Measurements from ENCODE around the gene MGAT5.

MGAT5 gene

DNA sequence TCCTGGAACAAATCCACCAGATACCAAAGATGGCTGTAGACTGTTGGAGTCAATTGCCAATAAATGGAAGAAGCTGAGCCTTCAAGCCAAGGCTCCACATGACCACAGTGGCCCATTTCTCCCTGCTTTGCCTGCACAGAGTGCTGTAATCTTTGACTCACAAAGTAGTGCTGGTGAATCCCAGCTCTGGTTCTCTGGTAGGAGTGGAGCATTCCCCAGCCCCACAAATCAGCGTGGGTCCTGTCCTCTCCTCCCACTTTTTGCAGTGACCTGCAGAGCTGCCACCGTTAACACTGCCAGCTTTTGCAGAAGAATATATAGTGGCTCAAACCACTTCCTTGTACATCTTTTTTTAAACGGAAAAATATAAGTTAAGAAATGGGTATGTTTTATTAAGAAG lies 93.9 kb downstream of the MGAT5 start:
- TF ChIP-seq RAD21 (IDR thresholded peaks at IDR 0.05; ENCODE audit: low read depth), result no peak
- TF ChIP-seq TCF12 (IDR thresholded peaks at IDR 0.05; ENCODE audit: low read depth), result no peak
- no peak for TF ChIP-seq EGR1 (IDR thresholded peaks at IDR 0.05)
- no peak for TF ChIP-seq YY1 (IDR thresholded peaks at IDR 0.05; ENCODE audit: low read depth)
- TF ChIP-seq, protein P1, sequence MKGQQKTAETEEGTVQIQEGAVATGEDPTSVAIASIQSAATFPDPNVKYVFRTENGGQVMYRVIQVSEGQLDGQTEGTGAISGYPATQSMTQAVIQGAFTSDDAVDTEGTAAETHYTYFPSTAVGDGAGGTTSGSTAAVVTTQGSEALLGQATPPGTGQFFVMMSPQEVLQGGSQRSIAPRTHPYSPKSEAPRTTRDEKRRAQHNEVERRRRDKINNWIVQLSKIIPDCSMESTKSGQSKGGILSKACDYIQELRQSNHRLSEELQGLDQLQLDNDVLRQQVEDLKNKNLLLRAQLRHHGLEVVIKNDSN (IDR thresholded peaks at IDR 0.05), result no peak
- no peak for TF ChIP-seq NFIC (IDR thresholded peaks at IDR 0.05)

DNA sequence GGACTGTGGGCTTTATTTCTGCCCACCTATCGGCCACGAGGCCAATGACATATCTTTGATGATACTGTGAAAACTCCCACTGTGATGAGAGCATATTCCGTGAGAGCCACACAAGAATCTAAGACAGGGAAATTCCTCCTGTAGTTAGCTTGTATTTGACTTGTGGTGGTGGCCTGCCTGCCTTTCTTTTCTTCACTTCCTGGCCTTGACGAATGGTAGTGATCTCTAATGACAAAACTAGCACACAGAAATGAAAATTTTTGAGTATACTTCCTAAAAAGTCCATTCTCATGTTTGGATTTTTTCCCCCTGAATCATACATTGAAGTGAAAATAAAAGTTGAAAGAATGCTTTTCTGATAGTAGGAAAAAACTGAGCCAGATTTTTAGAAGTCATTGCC lies 94.4 kb downstream of the MGAT5 start:
- no peak for TF ChIP-seq CREB1 (IDR thresholded peaks at IDR 0.05; ENCODE audit: low read depth)
- TF ChIP-seq, protein P2, sequence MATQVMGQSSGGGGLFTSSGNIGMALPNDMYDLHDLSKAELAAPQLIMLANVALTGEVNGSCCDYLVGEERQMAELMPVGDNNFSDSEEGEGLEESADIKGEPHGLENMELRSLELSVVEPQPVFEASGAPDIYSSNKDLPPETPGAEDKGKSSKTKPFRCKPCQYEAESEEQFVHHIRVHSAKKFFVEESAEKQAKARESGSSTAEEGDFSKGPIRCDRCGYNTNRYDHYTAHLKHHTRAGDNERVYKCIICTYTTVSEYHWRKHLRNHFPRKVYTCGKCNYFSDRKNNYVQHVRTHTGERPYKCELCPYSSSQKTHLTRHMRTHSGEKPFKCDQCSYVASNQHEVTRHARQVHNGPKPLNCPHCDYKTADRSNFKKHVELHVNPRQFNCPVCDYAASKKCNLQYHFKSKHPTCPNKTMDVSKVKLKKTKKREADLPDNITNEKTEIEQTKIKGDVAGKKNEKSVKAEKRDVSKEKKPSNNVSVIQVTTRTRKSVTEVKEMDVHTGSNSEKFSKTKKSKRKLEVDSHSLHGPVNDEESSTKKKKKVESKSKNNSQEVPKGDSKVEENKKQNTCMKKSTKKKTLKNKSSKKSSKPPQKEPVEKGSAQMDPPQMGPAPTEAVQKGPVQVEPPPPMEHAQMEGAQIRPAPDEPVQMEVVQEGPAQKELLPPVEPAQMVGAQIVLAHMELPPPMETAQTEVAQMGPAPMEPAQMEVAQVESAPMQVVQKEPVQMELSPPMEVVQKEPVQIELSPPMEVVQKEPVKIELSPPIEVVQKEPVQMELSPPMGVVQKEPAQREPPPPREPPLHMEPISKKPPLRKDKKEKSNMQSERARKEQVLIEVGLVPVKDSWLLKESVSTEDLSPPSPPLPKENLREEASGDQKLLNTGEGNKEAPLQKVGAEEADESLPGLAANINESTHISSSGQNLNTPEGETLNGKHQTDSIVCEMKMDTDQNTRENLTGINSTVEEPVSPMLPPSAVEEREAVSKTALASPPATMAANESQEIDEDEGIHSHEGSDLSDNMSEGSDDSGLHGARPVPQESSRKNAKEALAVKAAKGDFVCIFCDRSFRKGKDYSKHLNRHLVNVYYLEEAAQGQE (IDR thresholded peaks at IDR 0.05; ENCODE audit: low read depth), result no peak
- TF ChIP-seq, protein P3, sequence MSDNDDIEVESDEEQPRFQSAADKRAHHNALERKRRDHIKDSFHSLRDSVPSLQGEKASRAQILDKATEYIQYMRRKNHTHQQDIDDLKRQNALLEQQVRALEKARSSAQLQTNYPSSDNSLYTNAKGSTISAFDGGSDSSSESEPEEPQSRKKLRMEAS (IDR thresholded peaks at IDR 0.05), result no peak
- no peak for TF ChIP-seq TCF12 (IDR thresholded peaks at IDR 0.05; ENCODE audit: low read depth)
- TF ChIP-seq, protein P1 (IDR thresholded peaks at IDR 0.05), result no peak
- no peak for TF ChIP-seq EGR1 (IDR thresholded peaks at IDR 0.05)
- no peak for TF ChIP-seq CEBPB (IDR thresholded peaks at IDR 0.05)
- no peak for TF ChIP-seq RAD21 (IDR thresholded peaks at IDR 0.05; ENCODE audit: low read depth)
- no peak for TF ChIP-seq TEAD4 (IDR thresholded peaks at IDR 0.05)

DNA sequence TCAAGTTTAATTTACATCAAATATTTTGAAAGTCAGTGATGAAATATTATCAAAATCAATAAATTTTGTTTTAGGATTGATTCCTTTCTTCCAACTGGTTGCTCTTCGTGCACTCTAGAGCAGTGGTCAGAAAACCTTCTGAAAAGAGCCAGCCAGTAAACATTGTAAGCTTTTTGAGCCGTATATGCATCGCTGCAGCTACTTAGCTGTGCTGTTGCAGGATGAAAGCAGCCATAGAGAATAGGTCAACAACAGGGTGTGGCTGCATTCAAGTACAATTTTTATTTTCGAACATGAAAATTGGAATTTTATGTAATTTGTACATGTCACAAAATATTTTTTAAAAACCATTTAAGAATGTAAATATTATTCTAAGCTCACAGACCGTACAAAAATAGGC lies 94.9 kb downstream of the MGAT5 start:
- TF ChIP-seq FOXM1 (IDR thresholded peaks at IDR 0.05; ENCODE audit: borderline replicate concordance, low read depth), result no peak
- no peak for TF ChIP-seq ZBTB7A (IDR thresholded peaks at IDR 0.05; ENCODE audit: low read depth)
- no peak for TF ChIP-seq RAD21 (IDR thresholded peaks at IDR 0.05; ENCODE audit: low read depth)
- no peak for TF ChIP-seq TEAD4 (IDR thresholded peaks at IDR 0.05)
- TF ChIP-seq YY1 (IDR thresholded peaks at IDR 0.05; ENCODE audit: low read depth), result no peak
- TF ChIP-seq, protein P1 (IDR thresholded peaks at IDR 0.05), result no peak
- TF ChIP-seq, protein P3 (IDR thresholded peaks at IDR 0.05), result no peak
- no peak for TF ChIP-seq CEBPB (IDR thresholded peaks at IDR 0.05)
- no peak for TF ChIP-seq NFIC (IDR thresholded peaks at IDR 0.05)
- no peak for TF ChIP-seq EP300 (IDR thresholded peaks at IDR 0.05; ENCODE audit: borderline replicate concordance)
- no peak for TF ChIP-seq EGR1 (IDR thresholded peaks at IDR 0.05)
- no peak for TF ChIP-seq TCF12 (IDR thresholded peaks at IDR 0.05; ENCODE audit: low read depth)

DNA sequence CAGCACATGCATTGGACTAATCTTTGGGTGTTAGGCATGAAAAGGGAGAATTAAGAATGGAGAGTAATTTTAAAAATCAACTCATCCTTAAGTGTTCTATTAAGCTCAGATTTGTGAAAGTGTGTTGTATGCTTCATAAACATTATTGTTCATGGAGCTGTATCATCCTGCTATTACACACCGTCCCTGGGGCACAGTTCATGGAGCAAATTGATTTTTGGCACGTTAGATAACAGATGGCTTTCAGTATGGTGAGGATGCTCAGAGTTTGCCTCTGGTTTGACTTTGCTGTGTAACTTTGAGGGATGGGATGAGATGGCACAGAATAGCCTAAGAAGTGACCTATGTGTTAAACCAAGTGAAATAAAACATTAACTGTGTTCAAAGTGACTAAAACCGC lies 97.1 kb downstream of the MGAT5 start:
- no peak for TF ChIP-seq CEBPB (IDR thresholded peaks at IDR 0.05)

DNA sequence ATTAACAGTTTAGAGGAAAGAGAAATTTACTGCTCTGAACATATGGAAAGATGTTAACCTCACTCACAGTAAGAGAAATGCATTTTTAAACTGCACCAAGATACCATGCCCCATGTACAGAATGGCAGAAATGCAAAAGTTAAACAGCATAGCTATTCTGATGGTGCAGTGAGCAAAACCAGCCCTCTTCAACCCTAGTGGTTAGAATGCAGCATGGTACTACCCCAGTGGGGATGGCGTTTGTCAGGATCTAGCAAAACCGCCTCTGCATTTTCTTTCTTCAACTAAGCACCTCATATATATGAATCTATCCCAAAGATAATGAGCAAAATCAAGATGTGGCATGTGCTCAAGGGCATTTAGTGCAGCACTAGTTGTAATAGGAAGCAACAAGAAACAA lies 98.0 kb downstream of the MGAT5 start:
- TF ChIP-seq, protein P2 (IDR thresholded peaks at IDR 0.05; ENCODE audit: low read depth), result no peak
- TF ChIP-seq CREB1 (IDR thresholded peaks at IDR 0.05; ENCODE audit: low read depth) (no peak), EP300 (IDR thresholded peaks at IDR 0.05; ENCODE audit: borderline replicate concordance) (no peak), TCF12 (IDR thresholded peaks at IDR 0.05; ENCODE audit: low read depth) (no peak), TAF1 (IDR thresholded peaks at IDR 0.05; ENCODE audit: low read depth) (no peak), EGR1 (IDR thresholded peaks at IDR 0.05) (no peak), TEAD4 (IDR thresholded peaks at IDR 0.05) (no peak), FOXM1 (IDR thresholded peaks at IDR 0.05; ENCODE audit: borderline replicate concordance, low read depth) (no peak), NFIC (IDR thresholded peaks at IDR 0.05) (no peak), CEBPB (IDR thresholded peaks at IDR 0.05) (no peak), YY1 (IDR thresholded peaks at IDR 0.05; ENCODE audit: low read depth) (no peak), RAD21 (IDR thresholded peaks at IDR 0.05; ENCODE audit: low read depth) (no peak), ZBTB7A (IDR thresholded peaks at IDR 0.05; ENCODE audit: low read depth) (no peak)
- TF ChIP-seq, protein P1 (IDR thresholded peaks at IDR 0.05), result no peak
- TF ChIP-seq, protein P3 (IDR thresholded peaks at IDR 0.05), result no peak
